Measurements from ENCODE around the gene TASP1. TPM values are rescaled to one million over a fixed set of nuclear protein-coding genes. Genes with fewer than 3 reads are reported as not detected.

Gene TASP1
- total and polyA plus RNA-seq, 10 donors, result 6.3 to 21.5 (median 15.5) TPM

DNA sequence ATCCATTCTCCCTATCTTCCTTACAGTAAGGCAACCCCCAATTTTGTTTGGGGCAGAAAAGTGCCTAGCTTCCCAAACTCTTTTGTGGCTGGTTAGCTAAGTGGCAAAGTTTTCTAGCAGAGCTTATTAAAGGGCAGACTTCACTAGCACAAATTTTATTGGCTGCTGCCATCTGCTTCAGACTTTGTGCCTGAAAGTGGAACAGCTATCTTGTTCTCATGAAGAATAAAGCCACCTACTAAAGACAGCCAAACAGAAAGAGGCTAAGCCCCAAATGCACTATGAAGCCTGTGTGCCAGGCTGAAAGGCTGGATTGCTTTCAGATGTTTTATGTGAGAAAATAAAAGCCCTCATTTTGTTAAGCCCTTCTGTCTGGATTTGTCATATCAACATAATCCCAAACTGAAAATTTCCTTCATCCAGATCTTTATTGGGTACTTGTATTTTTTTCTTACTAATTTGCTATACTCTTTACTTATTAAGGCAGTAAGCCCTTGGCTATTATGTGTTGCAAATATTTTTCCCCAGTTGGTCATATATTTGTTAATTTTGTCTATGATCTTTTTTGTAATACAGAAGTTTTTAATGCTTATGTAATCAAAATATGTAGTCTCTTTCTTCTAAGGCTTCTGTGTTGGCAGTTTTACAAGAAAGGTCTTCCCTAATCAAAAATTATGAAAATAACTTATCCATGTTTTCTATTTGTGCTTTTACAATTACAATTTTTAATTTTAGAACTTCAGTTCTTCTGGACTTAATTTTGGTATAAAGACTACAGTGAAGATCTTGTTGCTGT, 191.1 kb downstream of the TASP1 start:
- Histone ChIP-seq H3K4me1 (no peaks in the 10 kb centered on the region), H3K27me3 (replicated peaks in 1 of 7) (no peaks in the 10 kb centered on the region), H3K4me3 (no peak overlapping the region), H3K36me3 (peaks cover 0 to 10% (median 0%) of the 10 kb centered on the region in 6 donors), H3K9me3 (no peaks in the 10 kb centered on the region), H3K27ac (no peak overlapping the region)
- DNase-seq, result no peak
- TF ChIP-seq POLR2A (IDR thresholded peaks at IDR 0.05) (no peak), POLR2AphosphoS5 (IDR thresholded peaks at IDR 0.05) (no peak)
- TF ChIP-seq, protein P1, sequence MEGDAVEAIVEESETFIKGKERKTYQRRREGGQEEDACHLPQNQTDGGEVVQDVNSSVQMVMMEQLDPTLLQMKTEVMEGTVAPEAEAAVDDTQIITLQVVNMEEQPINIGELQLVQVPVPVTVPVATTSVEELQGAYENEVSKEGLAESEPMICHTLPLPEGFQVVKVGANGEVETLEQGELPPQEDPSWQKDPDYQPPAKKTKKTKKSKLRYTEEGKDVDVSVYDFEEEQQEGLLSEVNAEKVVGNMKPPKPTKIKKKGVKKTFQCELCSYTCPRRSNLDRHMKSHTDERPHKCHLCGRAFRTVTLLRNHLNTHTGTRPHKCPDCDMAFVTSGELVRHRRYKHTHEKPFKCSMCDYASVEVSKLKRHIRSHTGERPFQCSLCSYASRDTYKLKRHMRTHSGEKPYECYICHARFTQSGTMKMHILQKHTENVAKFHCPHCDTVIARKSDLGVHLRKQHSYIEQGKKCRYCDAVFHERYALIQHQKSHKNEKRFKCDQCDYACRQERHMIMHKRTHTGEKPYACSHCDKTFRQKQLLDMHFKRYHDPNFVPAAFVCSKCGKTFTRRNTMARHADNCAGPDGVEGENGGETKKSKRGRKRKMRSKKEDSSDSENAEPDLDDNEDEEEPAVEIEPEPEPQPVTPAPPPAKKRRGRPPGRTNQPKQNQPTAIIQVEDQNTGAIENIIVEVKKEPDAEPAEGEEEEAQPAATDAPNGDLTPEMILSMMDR (IDR thresholded peaks at IDR 0.05 in 8 of 11, conservative IDR thresholded peaks at IDR 0.05 in 3 of 11), result no peak
- intact Hi-C loops (cut with DNase I; ENCODE audit: low total_unique reads), result no loop called here

- intact Hi-C loops (cut with DNase I; ENCODE audit: low total_unique reads), result no loop called here
- 85 to 97% (median 91%) methylated on average over 2 of the region's 2 CpGs for WGBS, 5 donors
- TF ChIP-seq POLR2AphosphoS5 (IDR thresholded peaks at IDR 0.05) (no peak), POLR2A (IDR thresholded peaks at IDR 0.05) (no peak)
- TF ChIP-seq, protein P1 (IDR thresholded peaks at IDR 0.05 in 8 of 11, conservative IDR thresholded peaks at IDR 0.05 in 3 of 11), result no peak
These were observed 195.0 kb downstream of the TASP1 start for GRCh38 chr20:13443690-13444089.

DNA sequence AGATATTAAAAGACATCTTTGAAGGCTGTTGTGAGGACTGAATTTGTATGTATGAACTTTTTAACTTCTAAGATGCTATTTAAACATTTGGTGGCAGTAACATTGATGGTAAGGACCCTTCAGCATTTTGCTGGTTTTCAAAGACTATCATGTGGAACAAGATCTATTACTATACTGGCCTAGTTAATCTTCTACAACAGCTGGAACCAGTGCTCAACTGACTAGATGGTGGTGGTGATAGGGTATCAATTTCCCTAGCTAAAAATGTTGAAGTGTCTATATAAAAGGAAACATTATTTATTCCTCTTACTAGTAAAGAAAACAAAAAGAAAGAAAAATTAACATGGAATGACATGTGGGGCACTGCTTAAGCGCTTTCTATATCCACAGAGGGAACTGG, 195.7 kb downstream of the TASP1 start:
- WGBS, 5 donors, result 96 to 100% (median 98%) methylated on average over 1 of the region's 1 CpG
- Histone ChIP-seq H3K36me3 (peaks cover 0 to 3% (median 0%) of the 10 kb centered on the region in 6 donors), H3K9me3 (peaks cover 0 to 31% (median 22%) of the 10 kb centered on the region in 8 donors), H3K4me3 (no peak overlapping the region), H3K4me1 (no peaks in the 10 kb centered on the region), H3K27ac (no peak overlapping the region), H3K27me3 (replicated peaks in 1 of 7) (no peaks in the 10 kb centered on the region)
- intact Hi-C loops (cut with DNase I; ENCODE audit: low total_unique reads), result no loop called here
- TF ChIP-seq POLR2AphosphoS5 (IDR thresholded peaks at IDR 0.05), result no peak
- no peak for TF ChIP-seq POLR2A (IDR thresholded peaks at IDR 0.05)
- TF ChIP-seq, protein P1 (IDR thresholded peaks at IDR 0.05 in 8 of 11, conservative IDR thresholded peaks at IDR 0.05 in 3 of 11), result no peak
- no peak for DNase-seq

More at GRCh38 chr20:13443690-13444089, 195.0 kb downstream of the TASP1 start:
- H3K36me3 ChIP-seq, result peaks cover 0 to 3% (median 0%) of the 10 kb centered on the region in 6 donors
- no peak overlapping the region for H3K4me3 ChIP-seq
- H3K4me1 ChIP-seq, result no peaks in the 10 kb centered on the region
- DNase-seq, result no peak
- H3K27ac ChIP-seq, result no peak overlapping the region
- no peaks in the 10 kb centered on the region for H3K27me3 ChIP-seq (replicated peaks in 1 of 7)
- peaks cover 0 to 28% (median 22%) of the 10 kb centered on the region in 8 donors for H3K9me3 ChIP-seq

GRCh38 chr20:13441388-13441787, 197.3 kb downstream of the TASP1 start:
- DNase-seq, result no peak
- H3K4me3 ChIP-seq, result no peak overlapping the region
- H3K4me1 ChIP-seq, result no peaks in the 10 kb centered on the region
- H3K36me3 ChIP-seq, result peaks cover 0 to 3% (median 0%) of the 10 kb centered on the region in 6 donors
- intact Hi-C loops (cut with DNase I; ENCODE audit: low total_unique reads), result no loop called here
- H3K9me3 ChIP-seq, result peaks cover 0 to 31% (median 22%) of the 10 kb centered on the region in 8 donors
- TF ChIP-seq POLR2A (IDR thresholded peaks at IDR 0.05) (no peak), POLR2AphosphoS5 (IDR thresholded peaks at IDR 0.05) (no peak)
- TF ChIP-seq, protein P1 (IDR thresholded peaks at IDR 0.05 in 8 of 11, conservative IDR thresholded peaks at IDR 0.05 in 3 of 11), result no peak
- H3K27ac ChIP-seq, result no peak overlapping the region
- no peaks in the 10 kb centered on the region for H3K27me3 ChIP-seq (replicated peaks in 1 of 7)

All from spleen (tissue), 11 donors.